ENCODE data around the gene IFITM10.
A peak's percentile ranks its signal among the peaks of the same experiment; 100 is the strongest.

The IFITM10 gene

DNA sequence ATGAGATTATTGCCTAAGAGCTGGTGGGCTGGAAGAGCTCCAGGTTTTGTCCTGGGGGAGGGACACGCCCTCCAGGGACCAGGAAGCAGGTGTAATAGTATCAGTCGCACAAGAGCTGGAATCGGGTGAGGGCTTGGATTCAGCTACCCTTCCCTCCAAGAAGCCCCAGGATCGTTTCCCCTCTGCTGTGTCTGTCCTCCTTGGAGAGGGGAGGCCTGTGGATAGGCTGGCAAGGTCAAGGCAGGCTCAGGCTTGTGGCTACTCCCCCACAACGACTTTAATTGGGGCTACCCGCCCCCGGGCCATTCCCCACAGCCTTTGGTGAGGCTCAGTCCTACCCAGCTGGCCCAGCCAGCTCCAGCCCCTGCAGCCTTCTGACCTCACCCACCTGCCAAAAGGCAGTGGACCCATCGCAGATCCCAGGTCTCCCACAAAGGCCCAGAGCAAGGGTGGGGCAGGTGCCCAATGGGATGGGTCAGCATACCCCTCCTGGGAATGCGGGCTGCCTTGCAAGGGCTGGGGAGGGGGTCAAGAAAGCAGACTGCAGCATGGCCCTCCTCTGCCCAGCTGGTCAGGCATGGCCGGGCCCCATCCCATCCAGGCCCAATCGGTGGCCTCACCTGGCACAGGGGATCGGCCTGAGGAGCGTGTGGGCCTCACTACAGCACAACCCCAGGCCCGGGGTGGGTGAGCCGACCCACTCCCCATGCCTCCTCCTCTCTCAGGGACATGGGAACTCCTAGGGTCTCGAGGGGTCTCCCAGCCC lies 12.3 kb upstream of the IFITM10 start:
- no peak for DNase-seq

DNA sequence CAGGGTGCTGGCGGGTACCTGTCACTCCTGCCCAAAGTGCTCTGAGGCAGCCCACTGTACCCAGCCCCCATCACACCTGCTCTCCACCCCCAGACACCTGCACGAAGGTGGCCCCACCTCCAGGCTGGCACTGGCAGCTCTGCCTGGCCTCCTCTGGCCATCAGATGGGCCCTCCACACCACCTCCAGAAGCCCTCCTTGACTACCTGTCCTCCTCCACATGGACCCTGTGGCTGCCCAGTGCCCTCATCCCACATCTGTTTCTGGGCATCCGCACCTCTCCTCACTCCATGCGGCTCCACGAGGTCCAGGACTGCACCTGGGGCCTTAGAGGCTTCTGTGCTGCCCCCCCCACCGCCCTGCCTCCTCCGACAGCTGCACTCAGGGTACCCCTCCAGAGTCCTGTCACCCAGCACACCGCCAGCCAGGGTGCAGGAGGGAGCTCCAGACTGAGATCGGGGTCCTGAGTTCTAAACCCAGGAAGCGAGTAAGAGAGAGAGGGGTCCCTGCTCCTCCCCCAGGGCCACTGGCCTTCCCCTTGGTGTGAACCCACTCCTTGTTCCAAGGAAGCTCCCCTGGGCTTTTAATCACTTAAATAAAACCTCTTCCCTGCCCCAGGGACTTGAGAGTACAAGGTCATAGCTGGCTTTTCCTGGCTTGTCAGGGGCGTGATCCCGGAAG lies 11.6 kb upstream of the IFITM10 start:
- DNase-seq, result no peak

- DNase-seq, result no peak
These were observed 10.9 kb upstream of the IFITM10 start for GRCh38 chr11:1761110-1761856.

DNA sequence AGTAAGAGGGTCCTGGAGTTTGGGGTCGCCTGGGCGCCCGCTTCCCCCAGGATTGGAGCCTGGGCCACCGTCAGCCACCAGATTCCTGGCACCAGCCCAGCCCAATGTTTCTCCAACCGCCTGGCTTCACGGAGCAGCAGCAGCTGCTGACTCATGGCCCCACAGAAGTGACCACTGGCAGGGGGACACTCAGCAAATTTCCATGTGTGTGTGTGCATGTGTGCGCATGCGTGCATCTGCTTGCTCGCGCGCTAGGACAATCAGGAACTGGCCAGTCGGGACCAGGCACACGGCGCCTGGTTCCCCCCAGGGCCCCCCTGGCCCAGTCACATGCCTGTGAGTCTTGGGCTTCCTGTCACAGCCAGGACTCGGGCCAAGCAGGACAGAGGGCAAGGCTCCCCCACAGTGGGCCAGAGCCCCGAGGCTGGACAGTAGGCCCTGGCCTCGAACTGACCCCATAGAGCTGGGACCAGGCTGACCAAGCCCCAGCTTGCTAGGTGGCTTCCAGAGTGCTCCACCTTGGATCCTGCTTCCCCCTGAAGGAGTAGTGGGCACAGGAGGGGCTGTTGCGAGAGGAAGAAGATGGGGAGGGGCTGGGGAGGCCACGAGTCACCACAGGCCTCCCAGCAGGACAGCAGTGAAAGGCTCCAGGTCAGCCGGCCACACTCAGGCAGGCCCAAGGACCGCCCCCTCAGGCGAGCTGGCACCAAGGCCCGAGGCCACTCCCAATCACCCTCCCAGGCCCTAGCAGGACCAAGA lies 10.1 kb upstream of the IFITM10 start:
- DNase-seq, result no peak

GRCh38 chr11:1759851-1760220 lies 9.4 kb upstream of the IFITM10 start:
- no peak for DNase-seq

GRCh38 chr11:1759151-1759850 lies 8.9 kb upstream of the IFITM10 start:
- DNase-seq, result no peak

DNA sequence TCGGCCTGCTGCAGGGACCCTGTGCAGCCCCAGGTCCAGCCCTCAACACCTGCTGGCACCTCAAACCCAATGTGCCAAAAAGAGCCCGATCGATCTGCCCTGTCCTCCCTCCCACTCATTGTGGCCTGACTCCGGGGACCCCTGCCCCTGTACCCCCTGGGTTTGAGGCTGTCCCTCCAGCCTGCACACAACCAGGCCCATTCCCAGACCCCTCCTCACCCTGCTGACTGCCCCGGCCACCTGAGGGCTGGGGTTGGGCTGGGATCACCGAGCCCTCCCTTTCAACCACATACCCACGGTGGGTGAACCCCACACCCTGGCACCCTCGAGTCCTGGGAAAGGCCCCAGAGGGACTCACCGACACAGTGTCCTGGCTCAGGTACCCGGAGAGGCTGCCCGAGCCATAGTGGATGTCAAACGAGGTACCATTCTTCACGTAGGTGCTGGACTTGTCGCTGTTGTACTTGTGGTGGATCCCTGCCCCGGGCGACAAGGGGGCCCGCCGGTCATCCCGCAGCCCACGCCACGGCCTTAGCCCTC lies 8.3 kb upstream of the IFITM10 start:
- no peak for DNase-seq

- DNase-seq, result peak in 1 of 2 experiments; percentile 24
These were observed 7.6 kb upstream of the IFITM10 start for GRCh38 chr11:1757861-1758610.

DNA sequence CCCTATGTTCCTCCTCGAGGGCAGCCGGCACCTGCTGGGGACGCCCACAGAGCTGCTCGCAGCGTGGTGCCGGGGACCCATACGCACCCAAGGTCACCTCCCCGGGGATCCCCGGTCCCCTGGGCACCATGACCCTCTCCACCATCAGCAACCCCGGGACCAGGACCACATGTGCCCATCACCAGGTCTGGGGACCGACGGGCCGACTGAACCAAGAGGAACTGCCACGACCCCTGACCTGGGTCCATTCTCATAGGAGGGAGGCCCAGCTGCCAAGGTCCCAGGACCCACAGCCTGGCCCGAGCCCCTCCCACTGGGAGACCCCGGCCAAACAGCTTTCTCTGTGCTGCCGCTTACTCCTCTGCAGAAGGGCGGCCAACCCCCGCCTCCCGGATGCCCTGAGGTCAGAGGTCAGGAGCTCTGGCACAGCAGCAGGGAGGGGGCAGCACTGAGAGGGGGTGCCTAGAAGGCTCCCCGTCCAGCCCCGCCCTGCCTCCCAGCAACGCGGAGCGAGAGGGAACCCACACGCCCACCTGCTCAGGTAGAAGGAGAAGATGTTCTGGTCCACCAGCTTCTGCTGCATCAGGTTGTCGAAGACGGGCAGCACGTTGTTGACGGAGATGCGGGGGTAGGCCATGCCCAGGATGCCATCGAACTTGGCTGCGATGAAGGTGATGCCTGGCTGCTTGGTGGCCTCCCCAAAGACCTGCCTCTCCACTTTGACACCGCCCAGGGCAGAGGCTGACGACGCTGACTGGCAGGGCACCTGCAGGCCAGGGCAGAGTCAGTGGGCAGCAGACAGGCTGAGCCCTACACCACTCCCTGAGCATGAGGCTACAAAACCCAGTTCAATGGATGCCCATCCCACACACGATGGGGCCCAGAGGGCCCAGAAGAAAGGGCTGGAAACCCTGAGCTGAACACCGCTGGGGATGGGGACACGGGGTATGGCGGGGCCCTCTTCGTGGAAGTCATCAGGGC lies 6.7 kb upstream of the IFITM10 start:
- no peak for DNase-seq

DNA sequence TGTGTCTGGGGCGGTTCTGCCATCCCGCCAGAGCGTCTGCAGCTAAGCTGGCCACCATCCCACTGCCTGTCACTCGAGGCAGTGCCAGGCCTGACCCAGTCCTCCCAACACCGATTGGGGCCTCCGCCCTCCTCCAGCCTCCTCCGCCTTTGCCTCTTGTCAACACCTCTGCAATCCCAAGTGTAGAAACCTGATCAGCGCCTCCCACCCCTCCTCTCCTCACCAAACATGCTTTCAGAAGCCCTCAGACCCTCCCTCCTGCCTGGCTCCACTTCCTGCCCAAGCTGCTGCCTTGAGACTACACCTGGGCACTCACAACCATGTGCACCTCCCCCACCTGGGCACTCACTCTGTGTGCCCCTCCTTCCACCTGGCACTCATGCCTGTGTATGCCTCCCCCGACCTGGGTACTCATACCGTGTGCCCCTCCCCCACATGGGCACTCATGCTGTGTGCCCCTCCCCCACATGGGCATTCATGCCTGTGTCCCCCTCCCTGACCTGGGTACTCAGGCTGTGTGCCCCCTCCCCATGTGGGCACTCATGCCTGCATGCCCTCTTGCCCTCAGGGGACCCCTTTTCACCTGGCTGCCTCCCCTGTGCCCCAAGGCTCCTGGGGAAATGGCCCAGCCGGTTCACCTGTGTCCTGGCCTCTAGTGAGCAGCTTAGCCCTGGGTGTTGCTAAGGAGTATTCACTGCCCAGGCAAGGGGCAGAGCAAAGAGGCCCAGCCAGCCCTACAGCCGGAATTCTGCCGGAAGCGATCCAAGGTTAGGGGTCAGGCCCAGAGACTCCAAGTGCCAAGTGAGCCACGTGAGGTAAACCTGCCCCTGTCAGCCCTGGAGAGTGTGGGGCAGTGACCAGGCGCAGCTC lies 5.5 kb upstream of the IFITM10 start:
- DNase-seq, result no peak

DNA sequence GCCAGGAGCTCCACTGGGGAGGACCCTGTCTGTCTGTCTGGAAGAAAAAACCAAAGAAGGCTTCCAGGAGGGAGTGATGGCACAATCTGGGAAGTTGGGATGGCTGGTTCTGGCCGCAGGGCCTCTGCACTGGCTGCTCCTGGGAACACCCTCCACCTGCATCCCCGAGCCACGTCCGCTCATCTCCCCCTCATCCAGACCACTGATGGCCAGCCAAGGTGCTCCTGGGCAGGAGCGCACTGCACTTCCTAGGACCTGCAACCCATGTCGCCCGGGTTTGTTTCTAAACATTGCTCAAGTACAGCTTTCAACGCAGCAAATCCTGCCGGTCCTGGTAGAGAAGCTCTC lies 4.9 kb upstream of the IFITM10 start:
- DNase-seq, result no peak

- DNase-seq, result no peak
These were observed 4.2 kb upstream of the IFITM10 start for GRCh38 chr11:1754376-1755150.

GRCh38 chr11:1753929-1754305 lies 3.5 kb upstream of the IFITM10 start:
- no peak for DNase-seq

DNA sequence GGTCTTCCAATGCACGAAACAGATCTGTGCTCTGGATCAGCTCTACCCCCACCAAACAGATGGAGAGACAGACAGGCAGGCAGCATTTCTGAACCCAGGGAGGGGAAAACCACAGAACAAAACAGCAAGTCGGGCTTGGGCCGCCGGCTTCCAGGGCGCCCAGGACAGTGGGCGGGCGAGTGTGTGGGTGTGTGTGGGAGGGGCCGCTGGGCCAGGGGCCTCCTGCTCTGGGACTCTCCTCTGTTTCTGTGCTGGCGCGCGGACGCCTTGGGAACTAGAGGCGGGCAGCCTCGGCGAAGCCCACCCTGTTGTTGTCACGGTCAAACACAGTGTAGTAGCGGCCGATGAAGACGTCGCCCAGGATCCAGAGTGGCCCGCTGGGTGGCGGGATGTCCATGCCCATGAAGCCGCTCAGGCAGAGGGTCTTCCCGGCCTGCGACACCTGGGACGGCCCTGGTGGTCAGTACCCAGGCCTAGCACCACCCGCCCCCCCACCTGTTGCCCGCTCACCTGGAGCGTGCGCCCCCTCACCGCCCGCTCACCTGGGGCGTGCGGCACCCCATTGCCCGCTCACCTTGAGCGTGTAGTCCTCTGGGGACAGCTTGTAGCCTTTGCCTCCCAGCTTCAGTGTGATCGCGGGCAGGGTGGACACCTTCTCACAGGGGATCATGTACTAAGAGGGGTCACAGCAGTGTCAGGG lies 3.0 kb upstream of the IFITM10 start:
- no peak for DNase-seq

GRCh38 chr11:1752907-1753228 lies 2.5 kb upstream of the IFITM10 start:
- DNase-seq, result no peak

DNA sequence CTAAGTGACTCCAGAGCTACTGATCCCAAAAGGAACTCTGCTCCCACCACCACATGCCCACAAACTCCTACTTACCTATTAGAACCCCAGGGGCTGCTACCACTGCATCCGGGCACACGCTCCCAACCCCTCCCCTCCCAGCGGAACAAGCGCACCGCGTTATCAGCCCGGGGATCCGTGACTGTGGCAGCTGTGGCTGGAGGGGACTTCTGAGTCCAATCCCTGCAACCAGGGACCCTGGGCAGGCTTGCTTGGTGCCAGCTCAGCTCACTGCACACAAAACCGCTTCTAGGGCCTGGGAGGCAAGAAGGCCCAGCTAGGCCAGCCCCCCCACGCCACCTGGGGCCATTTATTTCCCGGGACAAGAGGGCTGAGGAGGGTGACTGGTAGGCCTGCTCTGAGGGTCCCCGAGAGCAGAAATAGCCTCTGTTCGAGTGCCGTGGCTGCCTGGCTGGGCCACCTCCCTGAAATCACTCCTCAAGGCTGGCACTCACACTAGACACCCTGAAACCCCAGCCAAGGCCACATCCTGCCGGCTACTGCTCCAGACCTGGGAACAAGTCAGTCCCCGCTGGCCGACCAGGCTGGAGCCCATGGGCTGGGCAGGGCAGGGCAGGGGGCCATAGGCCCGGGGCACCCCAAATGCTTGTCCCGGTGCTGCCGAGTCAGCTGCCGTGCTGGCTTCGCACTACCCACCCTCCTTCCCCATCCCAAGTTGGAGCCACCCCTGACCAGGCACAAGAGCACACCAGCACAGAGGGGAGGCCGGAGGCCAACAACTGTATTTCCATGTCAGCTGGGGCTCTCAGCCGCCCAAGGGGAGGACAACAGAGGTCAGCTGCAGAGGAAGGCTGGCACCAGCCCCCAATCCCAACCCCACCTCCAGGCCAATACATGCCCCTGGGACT lies 1.9 kb upstream of the IFITM10 start:
- no peak for DNase-seq

DNA sequence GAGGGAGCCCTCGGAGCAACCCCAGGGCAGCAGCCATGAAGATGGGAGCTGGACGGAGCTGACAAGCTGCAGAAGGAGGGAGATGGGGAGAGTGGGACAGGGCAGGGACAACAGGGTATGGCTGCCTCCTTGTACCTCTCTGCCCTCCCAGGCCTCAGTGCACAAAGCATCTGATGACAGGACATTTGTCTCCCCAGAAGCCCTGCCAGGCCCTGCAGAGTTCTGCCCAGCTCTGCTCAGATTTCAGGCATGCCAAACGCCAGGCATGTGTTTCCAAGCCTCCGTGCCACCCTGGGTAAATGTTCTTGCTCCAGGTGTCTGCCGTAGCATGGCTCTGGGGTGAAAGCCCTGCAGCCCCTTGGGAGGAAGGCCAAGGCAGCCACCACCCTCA lies 1.1 kb upstream of the IFITM10 start:
- no peak for DNase-seq
